CD4-positive, alpha-beta T cell treated with Interleukin-17A for 1 hour (primary cell): ENCODE measurements around the gene LAMA3.
A peak's percentile ranks its signal among the peaks of the same experiment; 100 is the strongest.

Source experiments
- DNase-seq: peaks from one replicate; pipeline ENCODE4 v3.0.0-alpha.2; 2020

The LAMA3 gene

GRCh38 chr18:23856466-23857163, 167.4 kb downstream of the LAMA3 start:
- DNase-seq = no peak

GRCh38 chr18:23857164-23857552, 167.9 kb downstream of the LAMA3 start:
- DNase-seq = no peak

GRCh38 chr18:23857756-23858155, 168.5 kb downstream of the LAMA3 start:
- DNase-seq = no peak

- DNase-seq = no peak
Observed at GRCh38 chr18:23859466-23860336, 170.4 kb downstream of the LAMA3 start.

- no peak for DNase-seq
Observed at GRCh38 chr18:23861326-23861725, 172.1 kb downstream of the LAMA3 start.

- DNase-seq = no peak
Observed at GRCh38 chr18:23861805-23862470, 172.7 kb downstream of the LAMA3 start.

GRCh38 chr18:23864624-23865023, 175.4 kb downstream of the LAMA3 start:
- DNase-seq = peak; percentile 64

GRCh38 chr18:23867006-23867405, 177.8 kb downstream of the LAMA3 start:
- DNase-seq = no peak

- DNase-seq = no peak
Observed at GRCh38 chr18:23868136-23868785, 179.0 kb downstream of the LAMA3 start.

GRCh38 chr18:23870676-23871380, 181.6 kb downstream of the LAMA3 start:
- no peak for DNase-seq

GRCh38 chr18:23871410-23871809, 182.2 kb downstream of the LAMA3 start:
- DNase-seq = peak; percentile 79

GRCh38 chr18:23872701-23873550, 183.7 kb downstream of the LAMA3 start:
- peak; percentile 50 for DNase-seq

- DNase-seq = no peak
Observed at GRCh38 chr18:23875966-23876895, 187.0 kb downstream of the LAMA3 start.

- DNase-seq = no peak
Observed at GRCh38 chr18:23876921-23877320, 187.7 kb downstream of the LAMA3 start.

GRCh38 chr18:23877371-23877770, 188.1 kb downstream of the LAMA3 start:
- no peak for DNase-seq

GRCh38 chr18:23878336-23878900, 189.2 kb downstream of the LAMA3 start:
- DNase-seq = no peak

- DNase-seq = no peak
Observed at GRCh38 chr18:23879126-23879525, 189.9 kb downstream of the LAMA3 start.

GRCh38 chr18:23879544-23879943, 190.3 kb downstream of the LAMA3 start:
- no peak for DNase-seq

GRCh38 chr18:23879966-23880565, 190.8 kb downstream of the LAMA3 start:
- DNase-seq = no peak
